ENCODE results near the gene LCN10.

DNA sequence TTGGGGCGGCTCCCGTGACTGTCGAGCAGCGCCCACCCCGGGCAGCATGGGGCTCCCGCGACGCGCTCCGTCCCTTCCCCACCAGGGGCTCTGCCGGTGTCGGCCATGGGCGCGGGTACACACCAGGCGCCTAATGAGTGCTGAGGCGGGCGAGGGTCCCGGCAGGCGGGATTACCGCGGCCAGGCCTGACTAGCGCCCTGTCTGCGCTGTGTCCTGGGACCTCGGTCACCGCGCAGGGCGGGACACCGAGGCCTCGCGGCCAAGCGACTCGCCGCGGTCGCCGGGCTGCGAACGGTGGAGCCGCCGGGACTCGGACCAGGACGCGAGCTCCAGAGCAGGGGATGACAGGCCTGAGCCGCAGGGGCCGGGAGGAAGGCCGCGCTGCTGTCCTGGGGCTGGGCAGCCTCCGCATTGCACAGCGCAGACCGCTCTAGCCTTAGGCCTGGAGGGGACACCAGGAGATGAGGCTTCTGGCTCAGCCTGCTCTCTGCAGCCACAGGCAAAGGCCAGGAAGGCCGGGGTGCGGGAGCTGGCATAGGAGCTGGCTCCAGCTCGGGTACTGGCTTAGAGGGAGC lies 14.1 kb downstream of the LCN10 start:
- TF ChIP-seq, protein P1, sequence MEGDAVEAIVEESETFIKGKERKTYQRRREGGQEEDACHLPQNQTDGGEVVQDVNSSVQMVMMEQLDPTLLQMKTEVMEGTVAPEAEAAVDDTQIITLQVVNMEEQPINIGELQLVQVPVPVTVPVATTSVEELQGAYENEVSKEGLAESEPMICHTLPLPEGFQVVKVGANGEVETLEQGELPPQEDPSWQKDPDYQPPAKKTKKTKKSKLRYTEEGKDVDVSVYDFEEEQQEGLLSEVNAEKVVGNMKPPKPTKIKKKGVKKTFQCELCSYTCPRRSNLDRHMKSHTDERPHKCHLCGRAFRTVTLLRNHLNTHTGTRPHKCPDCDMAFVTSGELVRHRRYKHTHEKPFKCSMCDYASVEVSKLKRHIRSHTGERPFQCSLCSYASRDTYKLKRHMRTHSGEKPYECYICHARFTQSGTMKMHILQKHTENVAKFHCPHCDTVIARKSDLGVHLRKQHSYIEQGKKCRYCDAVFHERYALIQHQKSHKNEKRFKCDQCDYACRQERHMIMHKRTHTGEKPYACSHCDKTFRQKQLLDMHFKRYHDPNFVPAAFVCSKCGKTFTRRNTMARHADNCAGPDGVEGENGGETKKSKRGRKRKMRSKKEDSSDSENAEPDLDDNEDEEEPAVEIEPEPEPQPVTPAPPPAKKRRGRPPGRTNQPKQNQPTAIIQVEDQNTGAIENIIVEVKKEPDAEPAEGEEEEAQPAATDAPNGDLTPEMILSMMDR (IDR thresholded peaks at IDR 0.05) = no peak
- TF ChIP-seq POLR2A (IDR thresholded peaks at IDR 0.05) = no peak

Measured in lower leg skin (tissue), 3 donors.